CD4-positive, alpha-beta T cell treated with Interferon alpha-2 for 1 hour (primary cell): Measurements from ENCODE around the gene XRCC5.
"Not testable (repeated sequence)": the region's sequence is repeated elsewhere in the genome, so short reads cannot be mapped to it uniquely, and the experiment has no call there.

Source experiments
- DNase-seq, 2 donors: peaks; one replicate each; pipeline ENCODE4 v3.0.0-alpha.2; 2020 to 2022

Gene XRCC5

GRCh38 chr2:216108967-216109921 lies at the start of gene XRCC5:
XRCC5 (plus strand) TSS chr2:216109348; CDS start chr2:216109437, 89 bp downstream.
- DNase-seq, result peak; percentile 97 to 98

- DNase-seq, result no peak
Observed at GRCh38 chr2:216064014-216064630, 45.0 kb upstream of the XRCC5 start.

- no peak for DNase-seq
Observed at GRCh38 chr2:216064665-216065064, 44.5 kb upstream of the XRCC5 start.

- DNase-seq, result no peak
Observed at GRCh38 chr2:216066230-216066629, 42.9 kb upstream of the XRCC5 start.

GRCh38 chr2:216069028-216069427 lies 40.1 kb upstream of the XRCC5 start:
- DNase-seq, result no peak

GRCh38 chr2:216070195-216070594 lies 39.0 kb upstream of the XRCC5 start:
- no peak for DNase-seq

GRCh38 chr2:216071111-216071851 lies 37.9 kb upstream of the XRCC5 start:
- no peak for DNase-seq

- DNase-seq, result no peak
Observed at GRCh38 chr2:216072473-216072872, 36.7 kb upstream of the XRCC5 start.

- no peak for DNase-seq
Observed at GRCh38 chr2:216073773-216074172, 35.4 kb upstream of the XRCC5 start.

- DNase-seq, result no peak
Observed at GRCh38 chr2:216074380-216074779, 34.8 kb upstream of the XRCC5 start.

GRCh38 chr2:216074794-216075193 lies 34.4 kb upstream of the XRCC5 start:
- DNase-seq, result no peak

GRCh38 chr2:216075510-216076485 lies 33.4 kb upstream of the XRCC5 start:
- DNase-seq, result no peak

- no peak for DNase-seq
Observed at GRCh38 chr2:216078776-216079175, 30.4 kb upstream of the XRCC5 start.

- not testable (repeated sequence) for DNase-seq
Observed at GRCh38 chr2:216080048-216080447, 29.1 kb upstream of the XRCC5 start.

- no peak for DNase-seq
Observed at GRCh38 chr2:216081012-216081411, 28.1 kb upstream of the XRCC5 start.

- DNase-seq, result peak; percentile 65 to 77
Observed at GRCh38 chr2:216081487-216082116, 27.5 kb upstream of the XRCC5 start, which contains the start of the genes PECR and TMEM169. PECR (minus strand) TSS chr2:216081809; CDS start chr2:216081741, 68 bp downstream. TMEM169 (plus strand) TSS chr2:216081919; CDS start chr2:216095964, 14,045 bp downstream.

GRCh38 chr2:216082117-216082711 lies 26.9 kb upstream of the XRCC5 start:
- DNase-seq, result no peak

GRCh38 chr2:216082805-216083204 lies 26.3 kb upstream of the XRCC5 start:
- DNase-seq, result peak in 1 of 2 donors; percentile 4

GRCh38 chr2:216083464-216084281 lies 25.5 kb upstream of the XRCC5 start:
- no peak for DNase-seq

GRCh38 chr2:216084547-216084946 lies 24.6 kb upstream of the XRCC5 start:
- DNase-seq, result peak in 1 of 2 donors; percentile 40
